HepG2 (cell line): ENCODE results near the gene INAFM2. TPM values are rescaled to one million over a fixed set of nuclear protein-coding genes. Genes with fewer than 3 reads are reported as not detected.

ENCODE experiments used
- AKNA ChIP-seq: sonication (generic); formaldehyde crosslinking; IDR thresholded peaks from 2 replicates; pipeline ENCODE4 v1.4.0; 2020; ENCODE audit warnings: missing genetic modification reagents, borderline replicate concordance
- DRAP1 ChIP-seq: IDR thresholded peaks from 2 replicates; pipeline ENCODE4 v1.6.1; 2016; ENCODE audit warnings: missing genetic modification reagents, missing compliant biosample characterization
- HCFC1 ChIP-seq: fragments of 150-350 bp; IDR thresholded peaks from 2 replicates; pipeline ENCODE4 v1.6.1; 2014; ENCODE audit warnings: low read depth, low read length
- KMT2B ChIP-seq: IDR thresholded peaks from 2 replicates; pipeline ENCODE4 v1.6.1; 2016; ENCODE audit warnings: missing genetic modification reagents, missing compliant biosample characterization
- RARA ChIP-seq: IDR thresholded peaks from 2 replicates; pipeline ENCODE4 v1.6.1; 2016; ENCODE audit warnings: missing genetic modification reagents, missing compliant biosample characterization
- SAFB2 ChIP-seq: sonication (generic); formaldehyde crosslinking; IDR thresholded peaks from 2 replicates; pipeline ENCODE4 v1.5.1; 2020; ENCODE audit warnings: missing genetic modification reagents, low read depth, mild to moderate bottlenecking, borderline replicate concordance
- ZNF136 ChIP-seq: sonication (generic); formaldehyde crosslinking; IDR thresholded peaks from 2 replicates; pipeline ENCODE4 v1.8.1; 2022; ENCODE audit warnings: low read depth, mild to moderate bottlenecking, moderate library complexity, missing genetic modification reagents
- ZNF335 ChIP-seq: sonication (generic); formaldehyde crosslinking; IDR thresholded peaks from 2 replicates; pipeline ENCODE4 v1.4.0; 2020; ENCODE audit warnings: missing genetic modification reagents
- ZNF367 ChIP-seq: sonication (generic); formaldehyde crosslinking; IDR thresholded peaks from 2 replicates; pipeline ENCODE4 v1.4.0; 2020; ENCODE audit warnings: missing genetic modification reagents, borderline replicate concordance
- ZNF503 ChIP-seq: sonication (generic); formaldehyde crosslinking; IDR thresholded peaks from 2 replicates; pipeline ENCODE4 v1.4.0; 2020; ENCODE audit warnings: missing genetic modification reagents
- polyA plus RNA-seq, 8 experiments: library from polyadenylated mRNA; depleted of rRNA in 3 of 8; stranded (reverse) in 7 of 8; unstranded in 1 of 8; fragments of >200 nt; fragmentation: Illumina TruSeq in 4 of 8; extraction: Trizol in 4 of 8; gene quantifications; 2 replicates each; pipeline versions ENCODE4 v1.2.1 to v1.2.3, GENCODE V29; 2011 to 2016; ENCODE audit warnings: low read depth in 4 of 8, missing spikeins in 1 of 8, mixed read lengths in 1 of 8; ENCODE audit not compliant: insufficient read depth in 1 of 8
- total RNA-seq, 5 experiments: library from RNA; depleted of rRNA; stranded (reverse); fragments of >200 nt; fragmentation: Illumina TruSeq; extraction: Trizol; gene quantifications; 2 replicates each; pipeline ENCODE4 v1.2.3, GENCODE V29; 2016; ENCODE audit warnings: low read depth in 1 of 5
- TF ChIP-seq, protein P1 (sequence below): sonication (generic); formaldehyde crosslinking; IDR thresholded peaks from 2 replicates; pipeline ENCODE4 v1.4.0; 2020; ENCODE audit warnings: mild to moderate bottlenecking, missing genetic modification reagents

INAFM2 gene
- total and polyA plus RNA-seq, 2 of the 13 experiments (the other 11 are each of a cell fraction or from before 2014, with no cell fraction given): 5.5 to 6.5 TPM

- TF ChIP-seq, protein P1, sequence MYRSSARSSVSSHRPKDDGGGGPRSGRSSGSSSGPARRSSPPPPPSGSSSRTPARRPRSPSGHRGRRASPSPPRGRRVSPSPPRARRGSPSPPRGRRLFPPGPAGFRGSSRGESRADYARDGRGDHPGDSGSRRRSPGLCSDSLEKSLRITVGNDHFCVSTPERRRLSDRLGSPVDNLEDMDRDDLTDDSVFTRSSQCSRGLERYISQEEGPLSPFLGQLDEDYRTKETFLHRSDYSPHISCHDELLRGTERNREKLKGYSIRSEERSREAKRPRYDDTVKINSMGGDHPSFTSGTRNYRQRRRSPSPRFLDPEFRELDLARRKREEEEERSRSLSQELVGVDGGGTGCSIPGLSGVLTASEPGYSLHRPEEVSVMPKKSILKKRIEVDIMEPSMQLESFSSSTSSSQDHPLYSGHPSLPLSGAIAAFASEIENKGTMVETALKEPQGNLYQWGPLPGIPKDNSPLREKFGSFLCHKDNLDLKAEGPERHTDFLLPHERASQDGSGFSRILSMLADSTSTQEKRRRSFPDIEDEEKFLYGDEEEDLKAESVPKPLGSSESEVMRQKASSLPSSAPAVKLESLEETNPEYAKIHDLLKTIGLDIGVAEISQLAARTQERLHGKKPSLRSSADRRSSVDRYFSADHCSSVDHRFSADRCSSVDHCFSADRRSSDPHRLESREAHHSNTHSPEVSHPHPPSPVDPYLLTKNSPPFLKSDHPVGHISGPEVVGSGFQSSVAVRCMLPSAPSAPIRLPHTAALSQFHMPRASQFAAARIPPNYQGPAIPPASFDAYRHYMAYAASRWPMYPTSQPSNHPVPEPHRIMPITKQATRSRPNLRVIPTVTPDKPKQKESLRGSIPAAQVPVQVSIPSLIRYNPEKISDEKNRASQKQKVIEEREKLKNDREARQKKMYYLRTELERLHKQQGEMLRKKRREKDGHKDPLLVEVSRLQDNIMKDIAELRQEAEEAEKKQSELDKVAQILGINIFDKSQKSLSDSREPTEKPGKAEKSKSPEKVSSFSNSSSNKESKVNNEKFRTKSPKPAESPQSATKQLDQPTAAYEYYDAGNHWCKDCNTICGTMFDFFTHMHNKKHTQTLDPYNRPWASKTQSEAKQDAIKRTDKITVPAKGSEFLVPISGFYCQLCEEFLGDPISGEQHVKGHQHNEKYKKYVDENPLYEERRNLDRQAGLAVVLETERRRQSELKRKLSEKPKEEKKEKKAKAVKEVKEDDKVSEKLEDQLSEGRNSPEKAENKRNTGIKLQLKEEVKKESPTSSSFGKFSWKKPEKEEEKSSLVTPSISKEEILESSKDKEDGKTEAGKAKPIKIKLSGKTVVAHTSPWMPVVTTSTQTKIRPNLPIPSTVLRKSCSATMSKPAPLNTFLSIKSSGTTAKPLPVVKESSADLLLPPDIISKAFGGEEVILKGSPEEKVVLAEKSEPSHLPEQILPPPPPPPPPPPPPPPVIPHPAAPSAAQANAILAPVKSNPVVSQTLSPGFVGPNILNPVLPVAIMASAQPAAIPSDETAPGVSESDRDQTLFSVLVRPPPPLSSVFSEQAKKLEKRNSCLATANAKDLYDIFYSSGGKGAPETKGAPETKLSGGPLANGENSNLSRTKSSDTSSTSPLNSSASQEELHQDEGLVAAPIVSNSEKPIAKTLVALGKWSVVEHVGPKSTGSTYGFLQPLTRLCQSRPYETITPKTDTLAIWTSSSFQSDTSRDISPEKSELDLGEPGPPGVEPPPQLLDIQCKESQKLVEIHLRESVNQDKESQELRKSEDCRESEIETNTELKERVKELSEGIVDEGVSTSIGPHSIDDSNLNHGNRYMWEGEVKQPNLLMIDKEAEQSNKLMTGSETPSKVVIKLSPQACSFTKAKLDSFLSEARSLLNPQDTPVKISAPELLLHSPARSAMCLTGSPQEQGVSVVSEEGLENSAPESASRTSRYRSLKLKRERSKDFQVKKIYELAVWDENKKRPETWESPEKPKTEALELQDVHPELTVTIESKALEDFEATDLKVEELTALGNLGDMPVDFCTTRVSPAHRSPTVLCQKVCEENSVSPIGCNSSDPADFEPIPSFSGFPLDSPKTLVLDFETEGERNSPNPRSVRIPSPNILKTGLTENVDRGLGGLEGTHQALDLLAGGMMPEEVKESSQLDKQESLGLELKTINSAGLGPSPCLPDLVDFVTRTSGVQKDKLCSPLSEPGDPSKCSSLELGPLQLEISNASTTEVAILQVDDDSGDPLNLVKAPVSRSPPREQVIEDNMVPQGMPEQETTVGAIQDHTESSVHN (CRISPR knock-in tag): no peak
- TF ChIP-seq ZNF335 (CRISPR knock-in tag): no peak
- no peak for TF ChIP-seq SAFB2
- no peak for TF ChIP-seq ZNF503
- no peak for TF ChIP-seq KMT2B (CRISPR knock-in tag)
- TF ChIP-seq ZNF367 (CRISPR knock-in tag): no peak
- TF ChIP-seq HCFC1: no peak
- TF ChIP-seq AKNA (CRISPR knock-in tag): no peak
- TF ChIP-seq DRAP1 (CRISPR knock-in tag): no peak
- no peak for TF ChIP-seq ZNF136 (CRISPR knock-in tag)
- no peak for TF ChIP-seq RARA (CRISPR knock-in tag)
Observed at GRCh38 chr15:40283615-40284300, 39.7 kb upstream of the INAFM2 start (continued).
